Transverse colon (tissue), 4 donors: ENCODE data around the gene OPRM1.

Experiments used
- EP300 ChIP-seq: sonication (generic); formaldehyde crosslinking; IDR thresholded peaks from one replicate; pipeline ENCODE4 v1.6.1; 2017; ENCODE audit warnings: antibody characterized with exemption, low read depth
- POLR2AphosphoS5 ChIP-seq, 3 donors: sonication (generic); formaldehyde crosslinking; IDR thresholded peaks; one replicate each; pipeline ENCODE4 v1.6.1; 2016; ENCODE audit warnings: antibody characterized with exemption in 3 of 3
- TF ChIP-seq, protein P1 (sequence below), 5 experiments: fragments of 200-600 bp in 3 of 5; fragments of 450-650 bp in 2 of 5; sonication (generic) in 3 of 5; IDR thresholded peaks; 1 replicate in 2 of 5; 2 replicates in 3 of 5; pipeline ENCODE4 v1.5.1; 2016 to 2017; ENCODE audit warnings: antibody characterized with exemption in 5 of 5, inconsistent platforms in 3 of 5, mild to moderate bottlenecking in 2 of 5, moderate library complexity in 1 of 5

DNA sequence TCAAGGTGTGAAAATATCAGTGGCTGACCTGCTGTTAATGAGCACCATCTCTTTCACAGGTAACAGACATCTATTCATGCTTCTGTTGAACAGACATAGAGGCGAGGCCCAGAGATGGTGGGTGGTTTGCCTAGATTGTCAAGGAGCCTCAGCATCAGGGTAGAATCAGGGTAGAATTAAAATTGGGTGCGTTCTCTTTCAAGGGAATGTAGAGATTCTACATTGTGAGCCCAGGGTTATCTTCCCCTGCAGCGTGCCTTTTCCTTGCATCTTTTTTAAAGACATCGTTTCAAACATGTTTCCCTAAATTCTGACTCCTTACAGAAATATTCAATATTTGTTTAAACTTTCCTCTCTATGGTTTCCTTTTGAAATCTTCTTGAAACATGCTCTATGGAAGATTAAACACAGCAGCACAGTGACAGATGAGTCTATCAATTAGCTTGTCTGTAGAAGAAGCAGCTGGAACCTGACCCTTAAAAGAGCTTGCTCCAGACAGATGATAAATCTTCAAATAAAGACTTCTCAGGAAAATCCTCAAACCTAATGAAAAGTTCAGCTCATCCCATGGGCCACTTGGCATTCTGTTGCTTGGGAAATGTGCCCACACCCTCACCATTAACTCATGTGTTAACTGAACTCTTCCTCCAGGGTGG is 197.7 kb downstream of the OPRM1 start:
- TF ChIP-seq, protein P1, sequence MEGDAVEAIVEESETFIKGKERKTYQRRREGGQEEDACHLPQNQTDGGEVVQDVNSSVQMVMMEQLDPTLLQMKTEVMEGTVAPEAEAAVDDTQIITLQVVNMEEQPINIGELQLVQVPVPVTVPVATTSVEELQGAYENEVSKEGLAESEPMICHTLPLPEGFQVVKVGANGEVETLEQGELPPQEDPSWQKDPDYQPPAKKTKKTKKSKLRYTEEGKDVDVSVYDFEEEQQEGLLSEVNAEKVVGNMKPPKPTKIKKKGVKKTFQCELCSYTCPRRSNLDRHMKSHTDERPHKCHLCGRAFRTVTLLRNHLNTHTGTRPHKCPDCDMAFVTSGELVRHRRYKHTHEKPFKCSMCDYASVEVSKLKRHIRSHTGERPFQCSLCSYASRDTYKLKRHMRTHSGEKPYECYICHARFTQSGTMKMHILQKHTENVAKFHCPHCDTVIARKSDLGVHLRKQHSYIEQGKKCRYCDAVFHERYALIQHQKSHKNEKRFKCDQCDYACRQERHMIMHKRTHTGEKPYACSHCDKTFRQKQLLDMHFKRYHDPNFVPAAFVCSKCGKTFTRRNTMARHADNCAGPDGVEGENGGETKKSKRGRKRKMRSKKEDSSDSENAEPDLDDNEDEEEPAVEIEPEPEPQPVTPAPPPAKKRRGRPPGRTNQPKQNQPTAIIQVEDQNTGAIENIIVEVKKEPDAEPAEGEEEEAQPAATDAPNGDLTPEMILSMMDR (IDR thresholded peaks at IDR 0.05) = no peak
- TF ChIP-seq EP300 = no peak
- TF ChIP-seq POLR2AphosphoS5 (IDR thresholded peaks at IDR 0.05) = no peak
